NCI-H2029 treated with DMSO at 0.1 percent for 48 hours (cell line): ENCODE data around the gene SCAPER.

Experiments used
- DNase-seq: peaks from one replicate; lab custom pipeline; 2025; lab: John Stamatoyannopoulos, UW

Gene SCAPER

DNA sequence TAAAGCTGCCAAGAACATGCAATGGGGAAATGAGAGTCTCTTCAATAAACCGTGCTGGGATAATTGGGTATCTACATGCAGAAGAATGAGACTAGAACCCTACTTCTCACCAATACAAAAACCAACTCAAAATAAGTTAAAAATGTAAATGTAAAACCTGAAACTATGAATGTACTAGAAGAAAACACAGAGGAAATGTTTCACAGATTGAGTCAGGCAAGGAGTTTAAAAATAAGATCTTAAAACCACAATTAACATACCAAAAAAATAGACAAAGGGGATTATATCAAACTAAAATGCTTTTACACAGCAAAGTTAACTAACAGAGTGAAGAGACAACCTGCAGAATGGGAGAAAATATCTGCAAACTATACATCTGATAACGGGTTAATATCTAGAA, 478.2 kb downstream of the SCAPER start:
- no peak for DNase-seq

DNA sequence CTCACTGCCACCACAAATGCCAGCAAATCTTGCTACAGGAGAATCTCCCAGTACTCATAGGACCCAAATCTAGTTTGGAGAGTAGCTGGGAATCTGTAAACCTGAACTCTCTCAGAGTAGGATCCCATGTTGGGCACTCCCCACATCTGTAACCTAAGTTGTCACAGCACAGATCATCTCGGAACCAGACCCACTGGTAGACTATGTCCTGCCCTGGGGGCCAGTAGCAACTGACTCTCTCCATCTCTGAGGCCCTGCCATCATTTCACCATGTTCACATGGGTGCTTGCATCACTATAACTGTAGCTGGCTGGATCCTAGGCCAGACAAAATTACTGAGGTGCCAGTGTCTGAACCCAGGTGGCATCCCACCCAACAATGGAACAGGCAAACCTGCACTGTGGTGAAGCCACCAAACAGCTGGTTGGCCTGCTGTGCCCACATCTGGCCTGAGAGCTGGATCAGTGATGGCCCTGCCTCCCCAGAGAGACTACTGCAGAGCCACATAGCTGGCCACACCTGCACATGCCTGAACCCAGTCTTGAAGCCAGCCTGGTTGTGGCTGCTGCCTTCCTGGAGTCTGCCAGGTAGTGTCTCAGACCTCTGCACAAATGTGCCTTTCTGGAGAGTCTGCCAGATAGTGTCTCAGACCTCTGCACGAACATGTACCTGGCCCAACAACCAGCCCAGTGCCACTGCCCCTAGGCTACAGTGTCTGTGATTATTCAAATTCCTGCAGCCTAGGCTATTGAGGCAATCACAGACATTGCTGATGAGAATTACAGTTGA, 486.6 kb downstream of the SCAPER start:
- DNase-seq = no peak

DNA sequence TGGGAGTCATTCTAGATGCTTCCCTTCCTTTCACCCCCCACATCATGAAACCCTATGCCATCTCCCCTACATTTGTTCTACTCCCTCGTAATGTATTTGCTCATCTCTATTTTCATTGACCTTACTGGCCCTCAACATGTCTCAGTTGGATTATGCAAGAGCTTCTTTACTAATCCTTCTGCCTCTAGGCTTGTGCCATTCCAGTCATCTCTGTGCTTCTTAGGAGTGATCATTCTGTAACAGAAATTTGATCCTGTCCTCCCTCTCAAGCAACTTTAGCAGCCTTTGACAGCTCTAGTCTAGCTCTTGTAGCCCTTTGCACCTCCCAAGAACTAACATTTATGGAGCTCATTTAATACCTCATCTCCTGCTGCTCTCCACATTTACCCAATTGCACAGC, 503.9 kb downstream of the SCAPER start:
- no peak for DNase-seq

GRCh38 chr15:76398317-76399104, 506.6 kb downstream of the SCAPER start:
- peak; percentile 82 for DNase-seq

- DNase-seq = peak; percentile 17
Observed at GRCh38 chr15:76393614-76394013, 511.5 kb downstream of the SCAPER start.

DNA sequence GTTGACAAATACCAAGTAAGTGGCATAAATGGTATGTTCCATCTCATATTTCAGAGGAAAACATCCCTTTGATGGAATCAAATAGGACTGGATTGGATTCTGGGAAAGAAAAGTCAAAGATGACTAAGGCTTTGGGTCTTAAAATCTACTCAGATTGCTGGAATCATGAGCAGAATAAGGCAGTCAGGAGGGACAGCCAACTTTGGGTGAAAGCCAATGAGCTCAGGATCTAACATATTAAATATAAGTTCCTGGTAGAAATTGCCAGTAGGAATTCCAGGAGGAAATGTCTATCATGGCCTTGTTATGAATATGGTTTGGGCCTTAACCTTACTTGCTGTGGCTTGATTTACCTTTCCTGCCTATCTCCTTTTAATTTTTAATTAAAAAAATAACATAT, 513.3 kb downstream of the SCAPER start:
- no peak for DNase-seq

- no peak for DNase-seq
Observed at GRCh38 chr15:76391309-76391708, 513.8 kb downstream of the SCAPER start.

- no peak for DNase-seq
Observed at GRCh38 chr15:76390571-76390970, 514.6 kb downstream of the SCAPER start.

DNA sequence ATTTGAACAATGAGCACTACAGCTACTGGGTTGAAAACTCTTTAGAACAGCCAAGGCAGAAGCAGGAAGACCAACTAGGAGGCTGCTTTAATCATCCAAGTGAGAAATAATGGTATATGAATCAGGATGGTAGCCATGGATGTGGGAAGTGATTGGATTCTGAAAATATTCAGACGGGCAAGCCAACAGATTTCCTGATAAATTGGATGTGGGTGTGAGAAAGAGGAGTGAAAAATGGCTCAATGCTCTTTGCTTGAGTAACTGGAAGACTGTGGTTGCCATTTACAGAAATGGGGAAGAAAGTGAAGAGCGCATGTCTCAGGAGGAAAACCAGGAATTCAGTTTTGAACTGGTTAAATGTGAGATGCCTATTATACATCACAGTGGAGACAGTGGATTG, 518.2 kb downstream of the SCAPER start:
- DNase-seq = no peak

DNA sequence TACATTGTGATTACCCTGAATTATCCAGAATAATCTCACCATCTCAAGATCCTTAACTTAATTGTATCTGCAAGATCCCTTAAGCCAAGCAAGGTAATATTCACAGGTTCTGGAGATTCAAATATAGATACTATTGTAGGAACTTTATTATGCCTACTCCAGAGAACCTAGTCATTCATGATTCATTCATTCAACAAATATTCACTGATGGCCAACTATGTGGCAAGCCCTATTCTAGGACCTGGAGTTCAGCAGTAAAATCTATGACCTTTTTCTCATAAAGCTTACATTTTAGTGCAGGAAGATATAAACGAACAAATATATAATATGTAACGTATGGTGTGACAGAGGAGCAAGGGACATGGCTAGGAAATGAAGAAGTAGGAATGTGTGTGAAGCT, 519.0 kb downstream of the SCAPER start:
- no peak for DNase-seq

- DNase-seq = no peak
Observed at GRCh38 chr15:76384409-76384808, 520.7 kb downstream of the SCAPER start.

GRCh38 chr15:76382987-76383728, 522.0 kb downstream of the SCAPER start:
- no peak for DNase-seq

DNA sequence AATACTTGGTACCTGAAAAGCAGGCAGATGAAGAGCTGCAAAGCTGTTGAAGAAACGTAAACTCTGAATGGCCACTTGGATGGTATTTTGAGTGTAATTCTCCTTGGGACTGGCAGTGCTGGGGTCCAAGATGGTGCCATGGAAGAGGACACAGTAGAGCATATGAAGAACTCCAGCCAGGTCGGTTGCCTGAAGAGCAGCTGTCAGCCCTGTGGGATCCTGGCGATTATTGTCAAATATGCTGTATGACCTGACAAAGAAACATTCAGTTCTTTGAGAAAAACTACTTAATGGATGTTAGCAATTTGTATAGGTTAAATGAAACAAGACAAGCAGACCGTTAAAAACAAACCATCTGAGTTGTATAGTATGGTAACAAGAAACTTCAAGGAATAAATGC, 523.8 kb downstream of the SCAPER start:
- no peak for DNase-seq

DNA sequence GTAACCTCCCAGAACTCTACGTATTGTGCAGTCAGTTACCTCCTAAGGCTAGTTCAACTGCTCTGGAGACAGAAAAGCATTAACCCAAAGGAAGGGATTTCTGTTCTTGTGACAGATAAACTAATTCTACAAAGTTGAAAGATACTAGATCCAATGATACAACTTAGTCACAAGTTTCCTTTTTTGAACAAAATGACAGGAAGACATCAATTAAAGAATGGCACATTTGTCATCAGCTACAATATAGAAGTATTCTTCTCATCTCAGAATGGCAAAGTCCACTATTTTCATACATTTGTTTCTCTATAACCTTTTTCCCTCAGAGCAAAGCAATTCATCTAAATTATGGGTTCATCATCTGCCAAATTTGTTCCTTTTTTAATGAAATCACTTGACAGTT, 524.9 kb downstream of the SCAPER start:
- DNase-seq = no peak

DNA sequence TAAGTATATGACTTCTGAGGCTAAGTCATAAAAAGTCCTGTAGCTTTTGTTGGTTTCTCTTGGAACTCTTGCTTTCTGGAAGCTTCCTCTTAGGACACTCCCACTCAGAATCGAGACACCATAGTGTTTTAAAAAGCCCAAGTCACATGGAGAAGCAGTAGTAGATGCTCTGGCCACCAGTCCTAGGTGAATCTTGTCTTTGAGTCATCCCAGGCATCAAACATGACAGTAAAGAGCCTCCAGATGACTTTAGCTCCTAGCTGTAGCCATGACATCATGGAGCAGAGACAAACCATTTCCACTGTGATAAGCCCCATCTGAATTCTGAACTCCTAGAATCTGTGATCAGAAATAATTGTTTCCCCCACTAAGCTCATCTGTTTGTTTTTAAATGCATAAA, 526.4 kb downstream of the SCAPER start:
- DNase-seq = no peak

DNA sequence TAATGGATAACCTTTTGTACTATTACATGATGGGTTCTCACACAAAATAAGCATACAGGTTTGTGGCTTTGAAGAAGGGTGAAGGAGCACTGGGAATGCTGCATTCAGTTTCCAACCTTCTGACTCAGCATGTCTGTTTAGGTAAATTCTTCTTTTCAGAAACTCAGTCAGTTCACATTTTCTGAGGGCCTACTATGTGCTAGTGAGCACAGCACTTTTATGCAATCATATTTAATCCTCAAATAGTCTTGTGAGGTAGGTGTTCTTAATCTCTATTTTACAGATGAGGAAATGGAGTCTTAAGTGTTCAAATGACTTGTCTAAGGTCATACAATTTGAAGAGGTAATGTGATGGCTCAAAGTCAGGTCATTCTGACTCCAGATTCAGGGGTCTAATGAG, 527.4 kb downstream of the SCAPER start:
- DNase-seq = no peak

DNA sequence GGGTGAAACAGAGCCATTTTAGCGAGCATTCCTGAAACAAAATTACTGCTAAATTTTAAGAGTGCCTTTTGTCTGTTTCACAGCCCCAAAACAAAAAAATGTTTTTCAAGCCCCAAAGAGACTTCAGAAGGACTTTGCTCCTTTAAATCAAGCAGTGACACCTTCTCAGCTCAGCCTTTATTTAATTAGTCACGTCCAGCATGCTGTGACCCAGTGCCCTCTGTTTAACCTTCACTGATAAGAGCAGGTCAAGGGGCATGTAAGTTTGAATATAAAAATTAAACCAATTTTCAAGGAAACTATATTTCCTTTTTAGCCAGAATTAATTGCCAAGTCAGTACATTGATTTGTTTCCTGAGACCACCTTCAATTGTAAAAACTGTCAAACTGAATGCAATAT, 527.9 kb downstream of the SCAPER start:
- no peak for DNase-seq

DNA sequence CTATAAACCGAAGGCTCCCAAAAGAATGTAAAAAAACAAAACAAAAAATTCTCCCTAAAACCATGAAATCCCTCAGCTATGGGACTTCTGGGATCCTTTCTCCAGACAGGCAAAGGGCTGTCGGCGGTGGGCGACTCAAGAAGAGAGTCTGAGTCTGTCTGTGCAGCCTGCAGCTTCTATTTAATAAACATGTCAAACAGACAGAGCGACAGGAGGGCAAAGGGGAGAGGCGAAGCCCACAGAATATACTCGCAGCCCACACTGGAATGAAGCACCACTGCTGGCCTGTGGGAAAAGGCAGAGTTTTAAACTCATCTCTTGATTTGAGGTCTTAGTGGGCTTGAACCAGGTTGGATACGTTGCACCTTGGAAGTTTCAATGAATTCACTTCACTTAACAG, 528.3 kb downstream of the SCAPER start:
- no peak for DNase-seq

GRCh38 chr15:76376029-76376428, 529.1 kb downstream of the SCAPER start:
- no peak for DNase-seq

DNA sequence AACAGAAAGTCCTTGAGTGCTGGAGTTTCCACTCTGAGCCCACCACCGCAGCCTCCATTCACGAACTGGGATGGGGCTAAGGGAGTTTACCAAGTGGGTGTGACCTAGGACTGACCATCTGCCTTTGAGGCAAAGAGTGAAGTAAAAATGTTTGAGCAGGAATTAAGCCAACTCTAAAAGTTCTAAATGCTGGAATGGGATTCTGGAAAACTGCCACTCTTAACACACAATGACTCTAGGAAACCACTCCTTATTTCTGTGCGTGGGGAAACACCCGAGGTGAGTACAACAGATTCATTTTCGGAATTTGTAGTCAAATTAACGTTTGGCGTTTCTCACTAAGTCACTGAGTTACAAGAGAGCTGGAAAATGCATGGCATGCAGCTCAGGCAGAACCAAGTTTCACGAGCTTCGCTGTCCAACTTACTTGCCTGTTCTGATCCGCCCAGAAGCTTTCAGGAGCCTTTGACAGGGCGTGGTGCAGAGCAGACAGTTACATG, 537.0 kb downstream of the SCAPER start:
- no peak for DNase-seq

- peak; percentile 58 for DNase-seq
Observed at GRCh38 chr15:76366714-76367113, 538.4 kb downstream of the SCAPER start.

GRCh38 chr15:76363251-76363650, 541.9 kb downstream of the SCAPER start:
- no peak for DNase-seq

DNA sequence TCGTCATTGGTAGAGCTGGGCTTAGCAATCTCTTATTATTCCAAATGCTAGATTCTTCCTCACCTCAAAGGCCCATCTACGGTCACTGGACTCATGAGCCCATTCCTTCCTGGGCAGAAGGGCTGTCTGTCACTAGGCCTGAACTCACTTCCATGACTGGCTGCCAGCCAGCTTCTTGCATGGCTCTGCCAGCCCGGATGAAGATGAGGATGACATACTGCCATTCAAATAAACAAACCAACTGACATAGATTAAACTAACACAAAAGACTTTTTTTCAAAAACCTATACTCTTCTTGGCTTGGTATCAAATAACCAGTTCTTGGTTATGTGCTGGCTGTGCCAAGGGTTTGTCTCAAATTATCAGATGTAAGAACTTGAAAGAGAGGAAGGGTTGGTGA, 544.7 kb downstream of the SCAPER start:
- no peak for DNase-seq
